ENCODE results near the gene RAB14.
"Not testable (repeated sequence)": the region's sequence is repeated elsewhere in the genome, so short reads cannot be mapped to it uniquely, and the experiment has no call there.

RAB14 gene

DNA sequence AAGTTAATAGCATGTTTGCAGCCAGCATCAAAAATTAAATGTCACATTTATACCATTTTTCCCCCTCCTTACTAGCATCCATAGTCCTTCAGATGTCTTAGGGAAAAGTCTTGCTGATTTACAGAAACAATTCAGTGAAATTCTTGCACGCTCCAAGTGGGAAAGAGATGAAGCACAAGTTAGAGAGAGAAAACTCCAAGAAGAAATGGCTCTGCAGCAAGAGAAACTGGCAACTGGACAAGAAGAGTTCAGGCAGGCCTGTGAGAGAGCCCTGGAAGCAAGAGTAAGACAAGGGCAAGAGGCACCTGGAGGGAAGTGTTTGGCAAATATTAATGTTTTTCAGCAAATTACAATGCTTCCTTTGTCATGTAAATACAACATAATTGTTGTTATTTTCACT is 60.4 kb downstream of the RAB14 start:
- TF ChIP-seq, protein P1, sequence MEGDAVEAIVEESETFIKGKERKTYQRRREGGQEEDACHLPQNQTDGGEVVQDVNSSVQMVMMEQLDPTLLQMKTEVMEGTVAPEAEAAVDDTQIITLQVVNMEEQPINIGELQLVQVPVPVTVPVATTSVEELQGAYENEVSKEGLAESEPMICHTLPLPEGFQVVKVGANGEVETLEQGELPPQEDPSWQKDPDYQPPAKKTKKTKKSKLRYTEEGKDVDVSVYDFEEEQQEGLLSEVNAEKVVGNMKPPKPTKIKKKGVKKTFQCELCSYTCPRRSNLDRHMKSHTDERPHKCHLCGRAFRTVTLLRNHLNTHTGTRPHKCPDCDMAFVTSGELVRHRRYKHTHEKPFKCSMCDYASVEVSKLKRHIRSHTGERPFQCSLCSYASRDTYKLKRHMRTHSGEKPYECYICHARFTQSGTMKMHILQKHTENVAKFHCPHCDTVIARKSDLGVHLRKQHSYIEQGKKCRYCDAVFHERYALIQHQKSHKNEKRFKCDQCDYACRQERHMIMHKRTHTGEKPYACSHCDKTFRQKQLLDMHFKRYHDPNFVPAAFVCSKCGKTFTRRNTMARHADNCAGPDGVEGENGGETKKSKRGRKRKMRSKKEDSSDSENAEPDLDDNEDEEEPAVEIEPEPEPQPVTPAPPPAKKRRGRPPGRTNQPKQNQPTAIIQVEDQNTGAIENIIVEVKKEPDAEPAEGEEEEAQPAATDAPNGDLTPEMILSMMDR (conservative IDR thresholded peaks at IDR 0.05; ENCODE audit: low read depth, low read length) = no peak
- DNase-seq (ENCODE audit: low read depth) = no peak

DNA sequence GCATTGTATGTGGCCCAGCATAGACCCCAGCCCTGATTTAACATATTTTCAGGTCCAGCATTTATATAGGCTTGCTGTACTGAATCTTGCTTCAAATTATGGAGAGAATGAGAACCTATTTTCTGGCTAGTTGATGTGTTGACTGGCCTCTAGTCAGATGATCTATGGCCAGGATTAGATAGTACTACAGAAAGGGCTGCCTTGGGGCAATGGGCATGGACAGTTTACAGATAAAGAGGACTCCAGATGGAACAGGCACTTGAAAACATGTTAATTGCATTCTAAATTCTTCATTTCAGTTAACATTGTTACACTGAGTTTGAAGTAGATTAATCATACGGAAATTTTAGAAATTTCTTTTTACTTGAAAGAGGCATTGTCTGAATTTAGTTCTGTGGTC is 61.5 kb downstream of the RAB14 start:
- DNase-seq (ENCODE audit: low read depth) = no peak
- no peak overlapping the region for H3K4me3 ChIP-seq (ENCODE audit: low read length)
- TF ChIP-seq, protein P1 (conservative IDR thresholded peaks at IDR 0.05; ENCODE audit: low read depth, low read length) = no peak

More for the DNA sequence above, 60.4 kb downstream of the RAB14 start:
- no peak overlapping the region for H3K4me3 ChIP-seq (ENCODE audit: low read length)

DNA sequence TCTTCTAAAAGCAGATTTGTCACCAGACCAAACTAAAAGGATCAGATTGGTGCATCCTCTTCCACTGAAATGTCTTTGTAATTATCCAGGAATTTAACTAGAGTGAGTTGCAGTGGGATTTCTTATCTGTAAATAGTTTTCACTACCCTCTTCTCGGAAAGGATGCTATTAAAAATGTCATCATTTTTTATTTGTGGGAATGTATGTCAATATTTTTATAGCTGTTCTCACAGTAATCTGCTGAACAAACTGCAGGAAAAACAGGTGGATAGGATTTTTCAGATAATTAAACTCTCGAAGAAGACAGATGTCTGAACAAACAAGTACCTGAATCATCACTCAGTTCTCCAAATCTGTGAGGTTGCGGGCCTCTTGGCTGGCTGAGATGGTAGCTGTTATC is 62.7 kb downstream of the RAB14 start:
- no peak for DNase-seq (ENCODE audit: low read depth)
- TF ChIP-seq, protein P1 (conservative IDR thresholded peaks at IDR 0.05; ENCODE audit: low read depth, low read length) = no peak
- no peak overlapping the region for H3K4me3 ChIP-seq (ENCODE audit: low read length)

DNA sequence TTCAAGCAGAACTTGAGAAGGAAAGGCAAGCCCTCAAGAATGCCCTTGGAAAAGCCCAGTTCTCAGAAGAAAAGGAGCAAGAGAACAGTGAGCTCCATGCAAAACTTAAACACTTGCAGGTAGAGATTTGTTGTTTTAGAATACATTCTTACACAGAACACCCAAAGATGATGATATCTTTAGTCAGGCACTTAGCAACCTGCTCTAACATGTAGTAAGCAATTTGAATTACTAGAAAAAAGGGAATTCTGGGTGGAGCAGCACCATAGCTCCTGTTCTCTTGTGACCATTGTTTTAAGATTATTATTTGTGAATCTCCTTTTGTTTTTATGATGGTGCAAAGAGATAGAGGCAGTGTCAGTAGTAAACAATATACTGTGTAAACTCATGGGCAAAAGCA is 63.1 kb downstream of the RAB14 start:
- DNase-seq (ENCODE audit: low read depth) = no peak
- no peak overlapping the region for H3K4me3 ChIP-seq (ENCODE audit: low read length)
- TF ChIP-seq, protein P1 (conservative IDR thresholded peaks at IDR 0.05; ENCODE audit: low read depth, low read length) = no peak

DNA sequence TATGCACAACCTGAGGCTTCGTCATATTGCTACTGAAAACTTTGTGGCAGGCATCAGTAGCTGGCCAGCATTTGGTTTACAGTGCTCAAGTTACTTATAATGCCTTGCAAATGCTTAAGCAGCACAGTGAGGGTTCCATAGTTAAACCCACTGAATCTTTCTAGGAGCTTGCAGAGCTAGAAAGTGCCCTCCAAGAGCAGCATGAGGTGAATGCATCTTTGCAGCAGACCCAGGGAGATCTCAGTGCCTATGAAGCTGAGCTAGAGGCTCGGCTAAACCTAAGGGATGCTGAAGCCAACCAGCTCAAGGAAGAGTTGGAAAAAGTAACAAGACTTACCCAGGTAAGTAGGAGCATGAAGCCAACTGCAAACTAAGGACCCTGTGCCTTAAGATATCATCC is 66.0 kb downstream of the RAB14 start:
- no peak for DNase-seq (ENCODE audit: low read depth)
- TF ChIP-seq, protein P1 (conservative IDR thresholded peaks at IDR 0.05; ENCODE audit: low read depth, low read length) = no peak
- H3K4me3 ChIP-seq (ENCODE audit: low read length) = no peak overlapping the region

DNA sequence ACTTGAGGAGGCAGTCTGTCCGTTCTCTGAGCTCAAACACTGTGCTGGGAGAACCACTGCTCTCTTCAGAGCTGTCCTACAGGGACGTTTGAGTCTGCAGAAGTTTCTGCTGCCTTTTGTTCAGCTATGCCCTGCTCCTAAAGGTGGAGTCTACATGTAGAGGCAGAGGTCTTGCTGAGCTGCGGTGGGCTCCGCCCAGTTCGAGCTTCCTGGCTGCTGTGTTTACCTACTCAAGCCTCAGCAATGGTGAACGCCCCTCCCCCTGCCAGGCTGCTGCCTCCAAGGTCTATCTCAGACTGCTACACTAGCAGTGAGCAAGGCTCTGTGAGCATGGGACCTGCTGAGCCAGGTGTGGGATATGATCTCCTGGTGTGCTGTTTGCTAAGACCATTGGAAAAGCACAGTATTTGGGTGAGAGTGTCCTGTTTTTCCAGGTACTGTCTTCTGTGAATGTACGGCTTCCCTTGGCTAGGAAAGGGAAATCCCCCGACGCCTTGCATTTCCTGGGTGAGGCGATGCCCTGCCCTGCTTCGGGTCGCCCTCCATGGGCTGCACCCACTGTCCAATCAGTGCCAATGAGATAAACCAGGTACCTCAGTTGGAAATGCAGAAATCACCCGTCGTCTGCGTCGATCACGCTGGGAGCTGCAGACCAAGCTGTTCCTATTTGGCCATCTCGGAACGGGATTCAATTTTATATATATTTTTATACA is 68.4 kb downstream of the RAB14 start:
- no peak for DNase-seq (ENCODE audit: low read depth)
- TF ChIP-seq, protein P1 (conservative IDR thresholded peaks at IDR 0.05; ENCODE audit: low read depth, low read length) = no peak
- H3K4me3 ChIP-seq (ENCODE audit: low read length) = no peak overlapping the region

DNA sequence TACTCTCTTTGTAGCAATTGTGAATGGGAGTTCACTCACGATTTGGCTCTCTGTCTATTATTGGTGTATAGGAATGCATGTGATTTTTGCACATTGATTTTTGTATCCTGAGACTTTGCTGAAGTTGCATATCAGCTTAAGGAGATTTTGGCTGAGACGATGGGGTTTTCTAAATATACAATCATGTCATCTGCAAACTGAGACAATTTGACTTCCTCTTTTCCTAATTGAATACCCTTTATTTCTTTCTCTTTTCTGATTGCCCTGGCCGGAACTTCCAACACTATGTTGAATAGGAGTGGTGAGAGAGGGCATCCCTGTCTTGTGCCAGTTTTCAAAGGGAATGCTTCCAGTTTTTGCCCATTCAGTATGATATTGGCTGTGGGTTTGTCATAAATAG is 72.3 kb downstream of the RAB14 start:
- not testable (repeated sequence) for DNase-seq (ENCODE audit: low read depth); H3K4me3 ChIP-seq (ENCODE audit: low read length)
